Measurements from ENCODE around the gene ADAT3. TPM values are rescaled to one million over a fixed set of nuclear protein-coding genes. Genes with fewer than 3 reads are reported as not detected.
"Not testable (repeated sequence)": the region's sequence is repeated elsewhere in the genome, so short reads cannot be mapped to it uniquely, and the experiment has no call there.

ADAT3 gene
- total RNA-seq, 3 donors from 2014 or later: 7.3 to 7.8 (median 7.7) TPM

- peak overlapping the region; percentile 94 for H3K4me3 Mint-ChIP-seq
- ATAC-seq; H3K9me3 Mint-ChIP-seq; H3K36me3 Mint-ChIP-seq (ENCODE audit: insufficient read depth); DNase-seq; H3K27me3 Mint-ChIP-seq (ENCODE audit: low read depth): not testable (repeated sequence)
- peaks cover 26% of the 10 kb centered on the region for H3K4me1 Mint-ChIP-seq (ENCODE audit: low read depth)
Observed at GRCh38 chr19:1875265-1875645, 29.9 kb upstream of the ADAT3 start.

GRCh38 chr19:1875646-1876495, 29.3 kb upstream of the ADAT3 start:
- Mint-ChIP-seq H3K27me3 (ENCODE audit: low read depth) (no peaks in the 10 kb centered on the region), H3K4me3 (peak overlapping the region; percentile 94), H3K9me3 (no peaks in the 10 kb centered on the region), H3K4me1 (ENCODE audit: low read depth) (peaks cover 30% of the 10 kb centered on the region), H3K36me3 (ENCODE audit: insufficient read depth) (peaks cover 8% of the 10 kb centered on the region)
- DNase-seq (peak; percentile 75), ATAC-seq (peak; percentile 97)

GRCh38 chr19:1876496-1877279, 28.5 kb upstream of the ADAT3 start:
- H3K4me3 Mint-ChIP-seq: peak overlapping the region; percentile 94
- H3K9me3 Mint-ChIP-seq; DNase-seq; H3K36me3 Mint-ChIP-seq (ENCODE audit: insufficient read depth); H3K27me3 Mint-ChIP-seq (ENCODE audit: low read depth): not testable (repeated sequence)
- H3K4me1 Mint-ChIP-seq (ENCODE audit: low read depth): peaks cover 31% of the 10 kb centered on the region
- ATAC-seq: peak; percentile 12 to 19

- H3K9me3 Mint-ChIP-seq; H3K27me3 Mint-ChIP-seq (ENCODE audit: low read depth); DNase-seq; H3K4me3 Mint-ChIP-seq; H3K36me3 Mint-ChIP-seq (ENCODE audit: insufficient read depth); ATAC-seq: not testable (repeated sequence)
- H3K4me1 Mint-ChIP-seq (ENCODE audit: low read depth): peaks cover 35% of the 10 kb centered on the region
Observed at GRCh38 chr19:1877280-1877660, 27.9 kb upstream of the ADAT3 start.

GRCh38 chr19:1878583-1878982, 26.6 kb upstream of the ADAT3 start:
- peaks cover 44% of the 10 kb centered on the region for H3K4me1 Mint-ChIP-seq (ENCODE audit: low read depth)
- H3K4me3 Mint-ChIP-seq; DNase-seq; H3K27me3 Mint-ChIP-seq (ENCODE audit: low read depth); H3K36me3 Mint-ChIP-seq (ENCODE audit: insufficient read depth); H3K9me3 Mint-ChIP-seq; ATAC-seq: not testable (repeated sequence)

GRCh38 chr19:1879982-1880381, 25.2 kb upstream of the ADAT3 start:
- peaks cover 38% of the 10 kb centered on the region for H3K4me1 Mint-ChIP-seq (ENCODE audit: low read depth)
- not testable (repeated sequence) for H3K4me3 Mint-ChIP-seq

GRCh38 chr19:1880611-1881392, 24.4 kb upstream of the ADAT3 start:
- Mint-ChIP-seq H3K4me1 (ENCODE audit: low read depth) (peaks cover 37% of the 10 kb centered on the region), H3K36me3 (ENCODE audit: insufficient read depth) (no peaks in the 10 kb centered on the region), H3K4me3 (peak overlapping the region; percentile 47), H3K27me3 (ENCODE audit: low read depth) (no peaks in the 10 kb centered on the region), H3K9me3 (no peaks in the 10 kb centered on the region)
- ATAC-seq (no peak), DNase-seq (no peak)

More at GRCh38 chr19:1879982-1880381, 25.2 kb upstream of the ADAT3 start:
- not testable (repeated sequence) for ATAC-seq; H3K9me3 Mint-ChIP-seq; DNase-seq; H3K27me3 Mint-ChIP-seq (ENCODE audit: low read depth); H3K36me3 Mint-ChIP-seq (ENCODE audit: insufficient read depth)

GRCh38 chr19:1881393-1882088, 23.7 kb upstream of the ADAT3 start:
- Mint-ChIP-seq H3K4me3 (peak overlapping the region; percentile 99), H3K4me1 (ENCODE audit: low read depth) (peaks cover 32% of the 10 kb centered on the region)
- H3K27me3 Mint-ChIP-seq (ENCODE audit: low read depth); DNase-seq; ATAC-seq; H3K36me3 Mint-ChIP-seq (ENCODE audit: insufficient read depth); H3K9me3 Mint-ChIP-seq: not testable (repeated sequence)

GRCh38 chr19:1882089-1882785, 23.0 kb upstream of the ADAT3 start:
- DNase-seq (peak; percentile 57), ATAC-seq (peak; percentile 37 to 44)
- Mint-ChIP-seq H3K9me3 (no peaks in the 10 kb centered on the region), H3K4me1 (ENCODE audit: low read depth) (peaks cover 31% of the 10 kb centered on the region), H3K27me3 (ENCODE audit: low read depth) (no peaks in the 10 kb centered on the region), H3K4me3 (peak overlapping the region; percentile 99), H3K36me3 (ENCODE audit: insufficient read depth) (no peaks in the 10 kb centered on the region)

GRCh38 chr19:1882786-1883692, 22.2 kb upstream of the ADAT3 start:
- Mint-ChIP-seq H3K4me3 (peak overlapping the region; percentile 99), H3K9me3 (no peaks in the 10 kb centered on the region), H3K4me1 (ENCODE audit: low read depth) (peaks cover 31% of the 10 kb centered on the region), H3K27me3 (ENCODE audit: low read depth) (no peaks in the 10 kb centered on the region), H3K36me3 (ENCODE audit: insufficient read depth) (no peaks in the 10 kb centered on the region)
- DNase-seq: no peak
- no peak for ATAC-seq

- DNase-seq (no peak), ATAC-seq (no peak)
Observed at GRCh38 chr19:1883784-1884183, 21.4 kb upstream of the ADAT3 start.

GRCh38 chr19:1884291-1884718, 20.9 kb upstream of the ADAT3 start:
- H3K4me3 Mint-ChIP-seq: peak overlapping the region; percentile 99
- no peaks in the 10 kb centered on the region for H3K27me3 Mint-ChIP-seq (ENCODE audit: low read depth)
- no peaks in the 10 kb centered on the region for H3K9me3 Mint-ChIP-seq
- H3K4me1 Mint-ChIP-seq (ENCODE audit: low read depth): peaks cover 31% of the 10 kb centered on the region
- peak; percentile 29 to 55 for ATAC-seq
- H3K36me3 Mint-ChIP-seq (ENCODE audit: insufficient read depth): no peaks in the 10 kb centered on the region
- peak; percentile 58 for DNase-seq

More at GRCh38 chr19:1883784-1884183, 21.4 kb upstream of the ADAT3 start:
- no peaks in the 10 kb centered on the region for H3K36me3 Mint-ChIP-seq (ENCODE audit: insufficient read depth)
- peak overlapping the region; percentile 99 for H3K4me3 Mint-ChIP-seq
- no peaks in the 10 kb centered on the region for H3K27me3 Mint-ChIP-seq (ENCODE audit: low read depth)
- H3K4me1 Mint-ChIP-seq (ENCODE audit: low read depth): peaks cover 31% of the 10 kb centered on the region
- H3K9me3 Mint-ChIP-seq: no peaks in the 10 kb centered on the region

Measured in activated T-cell treated with anti-CD3 and anti-CD28 coated beads, Interleukin-2, amount 50 U/mL, for 4 hours (primary cell).